Stimulated activated CD4-positive, alpha-beta T cell treated with anti-CD3 and anti-CD28 coated beads, Interleukin-1b, Interleukin-23, amount 100 ng/mL, for 1 hour (primary cell): ENCODE data around the gene ZHX3.

Experiments
- DNase-seq, 2 donors: peaks; one replicate each; pipeline ENCODE4 v3.0.0-alpha.2; 2020; ENCODE audit warnings: low read depth in 2 of 2

The ZHX3 gene

DNA sequence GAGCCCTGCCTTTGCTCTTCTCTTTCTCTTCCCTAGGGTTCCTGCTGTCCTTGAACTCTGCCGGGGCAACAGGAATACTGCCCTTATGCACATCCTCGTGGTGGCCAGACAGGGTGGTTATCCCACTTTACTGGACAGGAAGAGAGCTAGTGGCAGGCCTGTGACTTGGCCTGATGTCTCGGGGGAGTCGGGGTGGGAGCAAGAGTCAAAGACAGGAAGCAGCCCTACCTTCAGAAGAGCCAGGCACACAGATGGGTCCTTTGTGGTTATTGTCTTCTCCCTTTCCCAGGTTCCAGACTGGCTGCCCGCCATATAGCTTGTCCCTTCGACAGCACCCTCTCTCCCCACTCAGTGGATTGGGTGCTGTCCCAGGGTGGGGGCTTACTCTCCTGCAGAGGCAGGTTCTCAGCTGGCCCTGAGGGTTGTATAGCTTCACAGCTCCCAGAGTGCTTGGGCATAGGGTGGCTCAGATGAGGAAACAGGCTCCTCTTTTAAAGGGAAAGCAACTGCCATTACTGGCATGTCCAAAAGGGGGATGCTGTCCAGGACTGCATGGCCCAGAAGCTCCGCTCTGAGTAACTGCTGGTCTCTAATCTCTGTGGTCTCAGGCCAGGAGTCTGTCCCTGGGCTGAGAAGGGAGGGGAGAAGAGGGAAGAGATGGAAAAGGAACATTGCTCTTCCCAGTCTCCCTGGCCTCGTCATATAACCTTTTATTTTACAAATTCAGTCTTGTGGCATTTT, 162.9 kb downstream of the ZHX3 start:
- no peak for DNase-seq

DNA sequence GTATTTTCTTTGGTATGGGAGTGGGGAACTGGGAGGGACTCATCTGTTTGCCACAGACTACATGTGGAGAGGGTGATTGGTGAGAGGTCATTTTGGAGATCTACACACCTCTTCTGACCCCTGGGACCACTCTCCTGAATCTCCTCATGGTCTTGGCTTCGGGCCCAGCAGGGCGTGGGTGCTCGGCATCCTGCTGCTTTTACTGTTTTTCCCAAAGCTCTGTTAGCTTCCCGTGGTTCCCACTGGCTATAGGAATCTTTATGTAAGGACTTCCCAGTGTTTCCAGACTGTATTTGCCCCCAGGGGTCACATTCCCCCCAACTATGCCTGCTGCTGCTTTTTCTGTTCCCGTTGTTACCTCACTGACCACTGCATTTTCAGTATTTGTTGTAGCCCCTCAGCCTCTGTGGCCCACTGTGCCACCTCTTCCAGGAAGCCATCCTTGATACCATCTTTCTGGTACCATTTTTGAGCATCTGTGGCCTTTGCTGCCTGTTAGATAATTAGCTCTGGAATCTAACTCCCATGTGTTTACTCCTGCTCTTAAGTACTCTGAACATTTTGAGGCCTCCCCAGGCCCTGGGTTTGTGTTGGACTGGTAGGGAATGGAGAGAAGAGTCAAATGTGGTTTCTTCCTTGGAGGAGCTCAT, 165.3 kb downstream of the ZHX3 start:
- no peak for DNase-seq

DNA sequence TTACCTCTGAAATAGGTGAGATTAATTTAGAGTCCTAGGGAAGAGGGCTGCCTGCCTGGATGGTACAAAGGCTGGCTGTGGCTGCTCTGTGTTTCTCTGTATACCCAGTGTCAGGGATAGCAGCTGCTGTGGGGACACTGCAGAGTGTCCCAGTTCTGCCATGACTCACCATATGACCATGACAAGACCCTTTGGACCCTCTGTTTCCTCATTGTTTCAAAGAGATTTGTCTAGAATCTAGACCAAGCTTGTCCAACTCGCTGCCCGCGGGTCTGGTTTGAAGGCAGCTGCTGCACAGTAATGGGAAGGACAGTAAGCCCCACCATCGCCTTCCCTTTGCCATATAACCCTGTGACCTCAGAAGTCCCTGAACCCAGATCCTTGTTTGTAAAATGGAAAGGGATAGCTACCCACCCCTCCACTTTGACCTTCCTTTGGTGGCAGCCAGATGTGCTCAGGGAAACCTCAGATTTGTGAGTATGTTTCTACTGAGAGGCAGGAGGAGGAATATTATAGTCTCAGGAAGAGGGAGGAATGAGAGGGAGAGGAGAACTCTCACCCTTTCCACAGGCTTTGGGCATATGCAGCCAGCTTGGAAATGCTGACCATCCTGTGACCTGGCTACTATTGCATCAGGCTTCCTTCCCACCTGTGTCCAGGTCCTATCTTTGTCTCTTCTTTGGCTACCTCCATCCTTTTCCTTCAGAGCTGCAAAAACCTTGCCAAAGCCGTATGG, 166.2 kb downstream of the ZHX3 start:
- DNase-seq = no peak

DNA sequence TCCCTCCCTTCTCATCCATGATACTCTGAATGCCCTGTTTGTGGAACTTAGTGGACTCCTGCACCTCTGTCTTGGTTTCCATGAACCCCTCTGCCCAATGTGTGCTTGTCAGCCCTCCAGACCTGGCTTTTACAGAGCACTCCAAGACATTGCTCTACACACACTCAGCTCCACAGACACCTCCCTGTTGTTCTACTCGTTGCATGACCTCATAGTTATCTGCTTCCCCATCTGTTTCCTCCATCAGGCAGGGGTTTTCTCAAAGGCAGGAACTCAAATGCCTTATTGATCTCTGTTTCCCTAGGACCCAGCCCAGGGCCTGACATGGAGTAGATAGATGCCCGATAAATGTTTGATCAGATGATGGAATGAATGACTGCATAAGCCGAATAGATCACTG, 166.9 kb downstream of the ZHX3 start:
- no peak for DNase-seq

DNA sequence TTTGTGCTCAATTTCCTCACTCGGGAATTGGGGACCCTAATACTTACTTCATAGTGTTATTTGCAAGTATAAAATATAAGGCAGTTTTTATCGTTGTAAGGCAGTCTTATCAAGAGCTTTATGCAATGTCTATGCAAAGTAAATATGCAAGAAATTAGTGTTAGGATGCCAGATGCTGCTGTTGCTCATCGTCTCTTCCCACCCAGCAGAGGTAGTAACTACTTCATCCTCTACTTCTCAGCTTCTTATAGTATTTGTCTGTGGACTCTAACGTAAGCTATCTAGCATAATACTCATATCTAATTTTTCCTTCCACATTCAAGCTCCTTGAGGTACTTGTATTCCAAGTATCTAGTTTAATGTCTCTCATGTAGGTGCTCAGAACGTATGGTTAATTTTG, 168.6 kb downstream of the ZHX3 start:
- DNase-seq = no peak

DNA sequence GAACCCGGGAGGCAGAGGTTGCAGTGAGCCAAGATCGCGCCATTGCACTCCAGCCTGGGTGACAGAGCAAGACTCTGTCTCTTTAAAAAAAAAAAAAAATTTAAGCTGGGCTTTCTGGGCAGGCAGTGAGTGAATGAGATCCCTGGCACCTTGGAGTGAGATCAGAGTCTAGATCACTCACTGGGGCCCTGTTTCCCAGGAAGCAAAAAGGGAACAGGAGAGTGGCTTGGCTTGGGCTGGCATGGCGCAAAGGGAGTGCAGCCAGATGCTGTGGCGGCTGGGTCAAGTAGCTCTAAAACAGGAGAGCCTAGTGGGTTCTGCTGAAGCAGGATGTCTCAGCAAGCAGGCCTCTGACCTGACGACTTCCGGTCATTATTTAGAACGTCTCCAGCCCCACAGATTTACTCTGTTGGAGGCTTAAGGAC, 169.8 kb downstream of the ZHX3 start:
- no peak for DNase-seq

DNA sequence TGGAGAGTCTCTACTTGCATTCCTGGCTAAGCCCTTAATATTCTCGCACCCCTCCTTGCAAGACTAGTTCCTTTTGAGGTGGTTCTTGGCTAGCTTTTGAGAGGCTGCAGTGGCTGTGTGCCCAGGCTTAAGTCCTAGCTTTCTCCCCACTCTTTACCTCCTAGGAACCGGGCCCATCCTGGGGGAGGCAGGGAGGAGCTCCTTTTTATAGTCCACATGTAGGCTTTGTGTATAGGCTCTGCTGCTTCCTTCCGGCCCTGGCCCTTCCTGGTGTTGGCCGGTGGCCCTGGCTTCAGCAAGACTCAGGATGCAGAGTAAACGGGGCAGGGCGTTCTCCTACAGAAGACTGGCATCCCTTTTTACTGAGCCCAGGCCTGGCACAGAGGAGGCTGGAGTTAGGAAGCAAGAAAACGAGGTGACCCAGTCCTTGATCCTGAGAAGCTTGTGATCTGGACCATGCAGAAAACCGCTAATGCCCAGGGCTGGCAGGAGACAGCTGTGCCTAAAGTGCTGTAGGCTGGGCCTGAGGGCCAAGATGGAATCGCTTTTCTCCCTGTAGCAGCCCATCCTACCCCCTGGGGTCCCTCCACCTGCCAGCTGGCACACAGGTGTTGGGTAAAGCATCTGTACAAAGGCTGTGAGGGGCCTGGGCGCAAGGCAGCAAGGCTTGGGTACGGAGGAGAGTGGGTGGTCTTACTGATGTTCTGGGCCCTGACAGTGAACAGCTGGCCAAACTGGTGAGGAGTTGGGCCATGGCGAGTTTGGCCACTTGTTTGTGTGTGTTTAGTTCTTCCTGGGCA, 171.5 kb downstream of the ZHX3 start:
- DNase-seq = no peak

DNA sequence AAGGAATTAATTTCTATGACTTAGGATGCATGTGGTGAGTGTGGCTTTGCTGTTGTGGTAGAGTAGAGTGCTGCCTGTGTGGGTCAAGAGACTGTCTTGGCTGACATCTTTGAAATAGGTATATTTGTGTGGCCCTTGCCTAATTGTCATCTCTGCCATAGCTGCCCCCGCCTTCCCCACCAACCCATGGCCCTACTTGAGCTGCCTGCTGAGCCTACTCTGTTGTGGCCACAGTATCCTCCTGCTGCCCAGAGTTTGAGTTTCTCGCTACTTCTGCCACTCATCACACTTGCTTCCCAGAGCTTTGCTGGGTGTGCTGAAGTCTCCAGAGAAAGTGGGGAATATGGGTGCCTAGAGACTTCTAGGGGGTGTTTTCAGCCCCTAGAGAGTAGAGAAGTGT, 172.2 kb downstream of the ZHX3 start:
- no peak for DNase-seq

DNA sequence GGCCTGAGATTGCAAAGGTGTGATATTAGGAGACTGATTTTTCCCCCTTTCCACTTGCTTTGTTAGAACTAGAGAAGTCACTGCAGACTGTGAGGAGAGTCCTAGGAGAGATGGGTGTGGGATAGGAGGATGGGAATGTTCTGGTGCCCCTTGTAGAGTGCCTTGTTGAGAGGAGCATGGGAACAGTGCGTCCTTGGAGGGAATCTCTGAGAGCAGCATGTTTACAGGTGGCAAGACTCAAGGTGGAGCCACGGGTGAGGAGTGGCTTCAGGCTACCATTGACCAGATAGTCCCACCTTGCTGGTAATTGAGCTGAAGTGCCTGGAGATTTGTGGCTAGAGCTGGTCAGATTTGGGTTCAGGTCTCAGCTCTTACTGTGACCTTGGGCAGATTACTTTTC, 174.2 kb downstream of the ZHX3 start:
- no peak for DNase-seq

DNA sequence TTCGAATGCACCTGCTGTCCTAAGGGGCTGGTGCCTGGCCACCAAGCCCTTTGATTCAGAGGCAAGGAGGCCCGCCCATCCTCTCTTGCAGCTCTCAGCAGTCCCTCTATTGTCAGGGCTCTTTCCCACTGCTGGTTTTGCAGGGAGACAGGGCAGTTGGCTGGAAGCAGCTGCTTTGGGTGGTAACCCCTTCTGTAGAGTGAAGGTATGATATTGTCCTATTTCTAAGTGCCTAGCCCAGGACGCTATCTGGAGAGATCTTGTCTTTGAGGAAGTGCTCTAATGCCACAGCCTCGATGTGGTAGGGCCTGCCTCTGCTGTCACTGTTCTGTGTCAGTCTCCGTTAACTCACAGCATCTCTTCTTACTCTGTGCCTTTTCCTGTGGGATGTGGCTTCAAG, 174.6 kb downstream of the ZHX3 start:
- no peak for DNase-seq

DNA sequence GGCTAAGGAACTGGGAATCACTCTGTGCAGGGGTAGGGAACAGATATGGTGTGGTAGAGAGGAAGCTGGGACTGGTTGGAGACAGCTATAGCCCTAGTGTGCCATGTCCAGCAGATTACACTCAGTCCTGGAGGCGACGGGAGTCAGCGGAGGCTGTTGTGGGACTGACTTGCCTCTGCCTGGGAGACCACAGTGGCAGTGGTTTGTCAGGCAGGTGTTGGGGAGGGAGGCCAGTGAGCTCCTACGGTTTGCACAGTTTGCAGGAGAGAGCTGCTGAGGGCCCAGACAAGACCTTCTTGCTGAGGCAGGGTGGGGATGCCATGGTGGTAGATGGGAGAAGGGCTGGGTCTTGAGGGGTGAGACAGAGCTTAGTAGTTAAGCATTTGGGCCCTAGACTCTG, 175.3 kb downstream of the ZHX3 start:
- DNase-seq = no peak

DNA sequence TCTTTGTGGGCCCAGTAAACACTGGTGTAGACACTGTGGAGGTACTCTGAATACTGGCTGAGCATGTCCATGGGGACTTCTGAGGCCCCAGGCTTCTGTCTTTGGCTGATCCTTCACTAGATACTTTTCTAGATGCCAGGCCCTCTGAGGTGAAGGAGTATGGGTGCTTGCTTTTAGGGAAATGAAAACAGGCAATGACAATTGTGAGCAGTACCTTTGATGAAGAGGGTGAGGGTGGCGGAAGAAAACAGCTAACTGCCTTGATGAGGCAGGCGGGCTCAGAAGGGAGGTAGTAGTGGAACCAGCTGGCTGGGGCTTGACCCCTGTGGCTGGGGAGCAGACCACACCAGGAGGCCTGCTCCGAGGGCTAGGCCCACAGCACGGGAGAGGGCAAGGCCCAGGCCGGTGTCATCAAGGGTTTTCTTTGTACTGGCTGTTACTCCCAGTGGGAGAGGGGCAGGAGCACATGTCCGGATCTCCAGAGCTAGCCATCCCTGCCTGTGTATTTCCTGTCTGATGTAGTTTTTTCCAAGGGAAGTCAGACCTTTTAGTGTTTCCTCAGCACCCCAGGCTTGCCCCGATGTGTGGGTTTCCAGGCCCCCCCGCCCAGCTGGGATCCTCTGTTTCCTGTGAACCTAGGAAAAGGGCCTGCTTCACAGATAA, 176.2 kb downstream of the ZHX3 start:
- DNase-seq = no peak

DNA sequence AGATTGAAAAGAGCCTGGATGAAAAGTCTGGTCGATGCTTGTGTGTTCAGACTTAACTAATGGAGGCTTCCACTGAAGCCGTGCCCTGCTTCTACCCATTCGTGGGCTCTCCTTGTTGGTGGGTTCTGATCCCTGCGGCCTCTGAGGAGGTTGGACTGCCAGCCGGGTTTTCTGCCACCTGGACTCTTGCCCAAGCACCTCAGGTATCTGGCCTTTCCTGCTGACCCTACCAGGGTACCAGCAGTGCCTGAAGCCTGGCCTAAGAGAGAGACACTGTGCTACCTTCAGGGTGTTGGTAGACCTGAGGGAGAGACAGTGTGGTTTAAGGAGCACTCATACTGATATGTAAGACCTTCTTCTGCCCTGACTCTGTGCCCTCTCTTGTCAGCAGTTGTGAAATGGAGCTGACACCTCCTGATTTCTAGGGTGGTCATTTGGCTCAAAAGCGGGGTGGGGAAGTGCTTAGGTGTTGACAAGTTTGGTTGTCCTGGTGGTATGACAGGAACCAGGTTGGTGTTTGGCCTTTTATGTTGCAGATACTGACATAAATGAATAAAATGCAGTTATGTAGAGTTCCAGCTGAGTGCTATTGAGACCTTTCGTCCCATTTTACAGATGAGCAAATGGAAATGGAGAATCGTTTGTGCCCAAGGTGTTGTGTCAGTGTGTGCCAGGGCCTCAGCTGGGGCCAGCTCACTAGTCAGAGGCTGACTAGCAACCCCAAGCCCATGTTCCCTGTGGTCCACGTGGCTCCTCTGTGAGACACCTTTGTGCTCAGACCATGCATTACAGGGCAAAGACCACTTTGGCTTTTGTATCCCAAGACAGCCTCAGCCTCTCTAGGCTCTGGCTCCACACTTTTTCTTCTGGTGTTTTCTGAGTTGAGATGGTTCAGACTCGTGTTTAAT, 177.1 kb downstream of the ZHX3 start:
- no peak for DNase-seq

DNA sequence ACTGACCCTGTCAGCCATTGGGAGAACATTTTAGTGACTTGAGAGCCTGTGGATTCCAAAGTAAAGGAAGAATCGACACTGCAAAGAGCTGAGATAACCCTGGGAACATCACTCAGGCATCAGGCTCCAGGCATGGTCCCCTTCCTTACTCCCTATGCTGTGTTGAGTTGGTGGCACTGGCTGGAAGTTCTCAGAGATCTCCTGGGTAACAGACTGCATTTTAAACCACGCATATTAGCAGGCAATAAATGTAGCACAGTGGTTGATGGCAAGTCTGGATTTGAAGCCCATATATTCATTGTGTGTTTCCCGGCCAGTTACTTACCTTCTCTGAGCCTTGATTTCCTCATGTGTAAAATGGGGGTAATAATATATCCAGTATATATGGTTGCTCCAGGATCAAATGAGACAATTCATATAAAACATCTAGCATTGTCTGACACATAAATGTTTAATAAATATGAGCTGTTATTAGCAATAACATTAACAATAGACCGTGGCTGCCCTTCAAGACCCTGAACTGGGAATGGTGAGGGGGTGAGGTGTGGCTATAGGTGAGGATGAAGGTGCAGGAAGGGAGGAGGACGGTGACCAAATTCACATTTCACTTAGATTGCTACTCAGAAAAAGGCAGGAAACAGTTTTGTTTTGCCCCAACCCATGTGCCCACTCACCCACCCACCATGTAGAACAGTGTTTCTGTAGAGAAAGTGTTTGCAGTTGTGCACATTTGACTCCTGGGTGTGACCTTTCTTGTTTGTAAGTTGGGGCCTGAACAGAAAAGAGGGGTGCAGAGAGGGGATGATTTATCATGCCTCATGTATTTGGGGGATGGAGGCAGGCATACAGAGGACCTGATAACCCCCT, 178.1 kb downstream of the ZHX3 start:
- no peak for DNase-seq

DNA sequence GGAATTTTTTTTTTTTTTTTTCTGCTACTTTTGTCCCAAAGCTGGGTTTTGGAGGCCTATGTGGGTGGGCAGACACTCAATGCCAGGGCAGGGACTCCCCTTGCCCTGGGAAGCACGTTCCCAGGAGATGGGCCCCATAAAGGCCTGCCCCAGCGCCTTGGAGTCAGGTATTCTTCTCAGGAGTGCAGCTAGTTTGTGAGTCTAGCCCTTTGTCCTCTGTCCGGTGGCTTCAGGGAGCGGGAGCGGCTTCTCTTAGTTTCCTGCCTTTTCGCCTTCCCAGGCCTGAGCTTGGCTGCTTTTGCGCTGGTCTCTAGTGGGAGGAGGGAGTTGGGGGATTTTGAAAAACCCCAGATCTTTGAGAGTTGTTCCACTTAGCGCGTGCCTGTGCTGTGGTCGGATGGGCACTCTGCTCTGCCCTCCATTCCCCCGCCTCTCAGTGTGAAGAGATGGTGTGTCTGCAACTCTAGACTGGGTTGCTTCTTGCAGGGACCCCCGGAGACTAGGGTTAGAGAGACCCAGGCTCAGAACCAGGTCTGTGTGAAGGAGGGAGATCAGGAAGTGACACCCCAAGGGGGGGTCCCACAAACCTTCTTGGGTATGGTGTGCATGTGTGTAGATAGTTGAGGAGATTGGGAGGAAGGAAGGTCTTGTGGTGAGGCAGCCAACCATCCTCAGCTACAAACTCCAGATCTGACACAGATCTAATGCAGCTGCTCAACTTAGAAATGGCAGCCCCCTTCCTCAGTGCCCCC, 178.9 kb downstream of the ZHX3 start:
- DNase-seq = no peak

DNA sequence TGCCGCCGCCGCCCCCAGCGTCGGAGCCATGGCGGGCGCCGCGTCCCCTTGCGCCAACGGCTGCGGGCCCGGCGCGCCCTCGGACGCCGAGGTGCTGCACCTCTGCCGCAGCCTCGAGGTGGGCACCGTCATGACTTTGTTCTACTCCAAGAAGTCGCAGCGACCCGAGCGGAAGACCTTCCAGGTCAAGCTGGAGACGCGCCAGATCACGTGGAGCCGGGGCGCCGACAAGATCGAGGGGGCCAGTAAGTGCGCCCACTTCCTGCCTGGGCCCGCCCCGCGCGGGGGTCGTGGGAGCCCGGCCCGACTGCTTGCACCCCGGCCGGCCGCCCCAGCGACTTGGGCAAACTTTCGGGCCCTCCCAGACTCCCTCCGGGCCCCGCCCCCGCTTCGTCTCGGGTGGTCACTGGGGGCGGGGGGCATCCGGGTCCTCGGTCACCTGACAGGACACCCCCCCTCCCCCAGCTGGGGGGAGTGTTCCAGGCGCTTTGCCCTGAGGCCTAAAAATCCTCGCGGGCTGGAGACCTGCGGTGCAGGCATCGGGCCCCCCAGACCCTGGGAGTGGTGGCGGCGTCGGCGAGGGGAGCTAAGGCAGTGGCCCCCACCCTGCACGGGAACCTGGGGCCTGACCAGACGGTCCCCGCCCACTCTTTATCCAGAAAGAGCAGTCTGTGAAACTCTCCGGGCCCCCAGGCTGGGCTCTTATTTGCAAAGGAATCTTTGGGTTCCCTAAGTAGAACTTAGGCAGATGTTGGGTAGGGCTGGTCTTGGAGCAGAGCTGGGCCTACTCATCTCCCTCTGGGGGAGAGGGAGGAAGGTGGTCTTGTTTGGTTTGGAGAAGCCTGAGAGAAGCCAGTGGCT, 179.7 kb downstream of the ZHX3 start:
- no peak for DNase-seq

DNA sequence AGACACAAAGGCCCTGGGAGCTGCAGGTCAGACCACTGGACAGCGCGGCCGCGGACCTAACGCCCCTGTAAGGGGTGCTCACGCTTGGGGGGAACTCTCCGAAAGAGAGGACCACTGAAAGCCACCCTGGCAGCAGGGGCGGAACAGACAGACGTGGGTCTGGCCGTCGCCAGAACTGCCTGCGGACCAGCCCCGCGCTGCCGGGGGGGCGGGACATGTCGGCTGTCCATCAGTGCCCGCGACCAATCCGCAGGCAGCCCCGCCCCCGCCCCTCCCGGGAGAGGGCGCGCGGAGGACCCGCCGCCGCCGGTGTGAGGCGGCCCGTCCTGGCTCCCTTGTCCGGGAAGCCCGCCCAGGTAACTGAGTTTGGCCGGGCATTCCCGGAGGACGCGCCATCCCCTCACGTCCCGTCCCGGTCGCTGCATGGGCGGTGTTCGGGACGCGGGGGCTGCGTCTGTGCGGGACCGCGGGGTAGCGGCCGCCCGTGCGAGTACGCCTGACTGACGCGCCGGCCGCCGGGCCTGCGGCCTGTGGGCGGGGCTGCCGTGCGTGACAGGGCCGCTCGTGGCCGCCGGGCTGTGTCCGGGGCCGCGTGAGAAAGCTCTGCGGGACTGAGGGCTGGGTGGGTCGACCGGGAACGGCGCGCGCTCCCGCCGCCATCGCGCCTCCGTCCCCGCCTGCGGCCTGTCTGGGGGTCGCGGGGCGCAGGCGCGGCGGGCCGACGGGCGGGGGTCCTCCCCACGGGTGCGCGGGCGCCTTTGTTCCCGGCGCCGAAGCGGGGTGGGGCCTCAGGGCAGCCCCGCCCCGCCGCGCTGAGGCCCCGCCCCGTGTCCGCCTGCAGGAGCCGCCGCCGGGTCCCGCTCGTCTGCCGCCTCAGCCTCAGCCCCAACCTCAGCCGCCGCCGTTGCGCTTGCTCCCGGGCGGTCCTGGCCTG, 180.6 kb downstream of the ZHX3 start, which contains the start of gene PLCG1:
Gene PLCG1, plus strand, starts transcription at position 864 of the 934 bp plus-strand sequence. CDS start 99 bp downstream, outside the sequence.
- DNase-seq = peak; percentile 55 to 77
